GM06990 (cell line): Measurements from ENCODE around the gene INTS6.

Source experiments
- DNase-seq: peaks from one replicate; pipeline ENCODE4 v3.0.0-alpha.2; 2011; ENCODE audit not compliant: insufficient read length; ENCODE audit errors: extremely low read depth
- H3K27me3 ChIP-seq: replicated peaks from 2 replicates; pipeline ENCODE4 v1.6.0; 2011; ENCODE audit warnings: low read length; ENCODE audit not compliant: control insufficient read depth, insufficient read depth
- H3K36me3 ChIP-seq: 2 replicates; pipeline ENCODE4 v1.5.1; 2011; ENCODE audit warnings: low read length; ENCODE audit not compliant: control insufficient read depth, insufficient read depth
- H3K4me3 ChIP-seq: replicated peaks from 2 replicates; pipeline ENCODE4 v1.5.1; 2011; ENCODE audit warnings: low read depth, mild to moderate bottlenecking, control low read depth, low read length
- TF ChIP-seq, protein P1 (sequence below): IDR thresholded peaks from 2 replicates; pipeline ENCODE4 v1.5.1; 2011; ENCODE audit warnings: low read length, control low read depth, mild to moderate bottlenecking, inconsistent platforms; ENCODE audit not compliant: insufficient read depth, poor library complexity, severe bottlenecking

INTS6 gene

DNA sequence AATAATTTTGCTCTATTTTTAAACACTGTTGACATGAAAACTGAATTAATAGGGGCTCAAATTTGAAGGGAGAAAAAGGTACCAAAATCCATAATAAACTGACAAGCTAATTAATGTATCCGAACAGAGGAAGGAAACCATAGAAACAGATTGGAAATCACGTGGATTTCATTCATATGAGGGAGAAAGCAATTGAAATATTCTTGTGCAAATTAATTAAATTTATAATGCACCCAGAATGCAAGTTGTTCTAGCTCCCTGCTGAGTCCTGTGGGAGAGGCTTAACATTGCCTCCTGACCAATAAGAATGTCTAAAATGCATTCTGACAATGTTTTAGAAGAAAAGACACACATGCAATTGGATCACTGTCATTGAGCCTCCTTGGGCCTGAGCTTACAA is 131.0 kb downstream of the INTS6 start:
- no peak for DNase-seq
- TF ChIP-seq, protein P1, sequence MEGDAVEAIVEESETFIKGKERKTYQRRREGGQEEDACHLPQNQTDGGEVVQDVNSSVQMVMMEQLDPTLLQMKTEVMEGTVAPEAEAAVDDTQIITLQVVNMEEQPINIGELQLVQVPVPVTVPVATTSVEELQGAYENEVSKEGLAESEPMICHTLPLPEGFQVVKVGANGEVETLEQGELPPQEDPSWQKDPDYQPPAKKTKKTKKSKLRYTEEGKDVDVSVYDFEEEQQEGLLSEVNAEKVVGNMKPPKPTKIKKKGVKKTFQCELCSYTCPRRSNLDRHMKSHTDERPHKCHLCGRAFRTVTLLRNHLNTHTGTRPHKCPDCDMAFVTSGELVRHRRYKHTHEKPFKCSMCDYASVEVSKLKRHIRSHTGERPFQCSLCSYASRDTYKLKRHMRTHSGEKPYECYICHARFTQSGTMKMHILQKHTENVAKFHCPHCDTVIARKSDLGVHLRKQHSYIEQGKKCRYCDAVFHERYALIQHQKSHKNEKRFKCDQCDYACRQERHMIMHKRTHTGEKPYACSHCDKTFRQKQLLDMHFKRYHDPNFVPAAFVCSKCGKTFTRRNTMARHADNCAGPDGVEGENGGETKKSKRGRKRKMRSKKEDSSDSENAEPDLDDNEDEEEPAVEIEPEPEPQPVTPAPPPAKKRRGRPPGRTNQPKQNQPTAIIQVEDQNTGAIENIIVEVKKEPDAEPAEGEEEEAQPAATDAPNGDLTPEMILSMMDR = no peak
- no peaks in the 10 kb centered on the region for H3K27me3 ChIP-seq
- no peaks in the 10 kb centered on the region for H3K36me3 ChIP-seq
- H3K4me3 ChIP-seq = no peak overlapping the region

DNA sequence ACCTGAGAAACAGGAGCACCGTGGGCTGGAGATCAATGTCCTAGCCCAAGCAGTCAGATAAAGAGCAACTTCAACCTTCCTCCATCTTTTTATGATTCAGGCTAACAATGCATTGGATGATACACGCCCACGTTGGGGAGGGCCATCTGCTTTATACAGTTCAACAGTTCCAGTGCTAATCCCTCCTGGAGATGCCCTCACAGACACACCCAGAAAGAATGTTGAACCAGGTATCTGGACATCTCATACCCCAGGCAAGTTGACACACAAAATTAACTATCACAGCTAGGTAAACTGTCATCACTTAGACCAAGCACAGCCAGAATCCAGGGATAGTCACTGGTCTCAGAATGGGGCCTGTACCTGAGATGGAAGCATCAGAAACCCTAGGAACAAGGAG is 134.0 kb downstream of the INTS6 start:
- no peak for DNase-seq
- TF ChIP-seq, protein P1 = no peak
- H3K4me3 ChIP-seq = no peak overlapping the region
- no peaks in the 10 kb centered on the region; the same call in 1 of the 2 replicates for H3K27me3 ChIP-seq
- no peaks in the 10 kb centered on the region for H3K36me3 ChIP-seq

DNA sequence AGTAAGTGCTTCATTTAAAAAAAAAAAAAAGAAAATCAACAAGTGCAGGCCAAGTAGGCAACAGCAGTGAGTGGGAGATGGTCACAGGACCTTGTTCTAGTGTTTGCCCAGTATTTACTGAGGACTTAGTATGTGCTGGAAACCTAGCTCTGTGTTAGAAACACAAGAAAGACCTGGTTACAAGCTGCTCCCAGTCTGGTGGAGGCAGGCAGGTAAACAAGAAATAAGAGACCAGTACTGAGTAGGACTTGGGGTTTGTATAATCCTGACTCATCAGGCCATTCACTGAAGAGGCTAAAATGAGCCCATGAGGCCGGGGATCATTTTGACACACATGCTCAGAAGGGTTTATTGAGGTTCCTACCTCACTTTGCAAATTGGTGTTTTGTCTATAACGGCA is 134.8 kb downstream of the INTS6 start:
- DNase-seq = no peak
- Histone ChIP-seq H3K36me3 (no peaks in the 10 kb centered on the region), H3K4me3 (no peak overlapping the region), H3K27me3 (no peaks in the 10 kb centered on the region; the same call in none of the 2 replicates)
- TF ChIP-seq, protein P1 = no peak

DNA sequence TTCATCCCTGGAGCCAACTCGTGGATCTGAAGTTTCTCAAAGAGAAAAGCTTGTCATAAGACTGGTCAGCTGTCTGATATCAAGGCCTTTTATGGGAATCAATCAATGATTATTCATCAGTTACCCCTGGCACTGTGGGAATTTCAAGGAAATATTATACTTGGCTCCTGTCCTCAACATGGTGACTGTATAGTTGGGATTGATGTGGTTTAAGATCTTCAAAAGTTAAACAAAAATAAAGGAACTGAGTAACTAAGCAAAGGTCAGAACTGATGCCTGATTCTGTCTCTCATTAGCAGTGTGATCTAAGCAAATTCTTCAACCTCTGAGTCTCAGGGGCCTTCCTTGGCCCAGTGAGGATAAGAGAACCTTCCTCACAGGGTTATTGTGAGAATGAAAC is 135.6 kb downstream of the INTS6 start:
- DNase-seq = no peak
- TF ChIP-seq, protein P1 = no peak
- no peaks in the 10 kb centered on the region for H3K36me3 ChIP-seq

DNA sequence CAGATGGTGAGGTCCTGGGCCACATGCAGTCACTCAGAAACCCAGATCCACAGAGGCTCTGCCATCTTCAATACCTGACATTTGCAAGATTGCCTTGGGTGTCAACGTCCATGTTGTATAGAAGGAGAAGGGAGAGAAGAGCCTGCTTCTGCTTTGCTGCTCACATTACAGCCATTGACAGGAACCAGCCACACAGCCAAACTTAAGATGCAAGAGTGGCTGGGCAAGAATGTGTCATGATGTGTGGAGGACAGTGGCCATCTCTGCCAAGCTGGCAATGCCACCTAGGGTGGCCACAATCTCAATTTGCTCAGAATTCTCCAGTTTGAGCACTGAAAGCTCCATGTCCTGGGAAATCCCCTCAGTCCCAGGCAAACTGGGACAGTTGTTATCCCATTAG is 139.2 kb downstream of the INTS6 start:
- H3K36me3 ChIP-seq = no peaks in the 10 kb centered on the region
- TF ChIP-seq, protein P1 = no peak
- DNase-seq = no peak

More for the DNA sequence above, 135.6 kb downstream of the INTS6 start:
- Histone ChIP-seq H3K27me3 (no peaks in the 10 kb centered on the region; the same call in none of the 2 replicates), H3K4me3 (no peak overlapping the region)

DNA sequence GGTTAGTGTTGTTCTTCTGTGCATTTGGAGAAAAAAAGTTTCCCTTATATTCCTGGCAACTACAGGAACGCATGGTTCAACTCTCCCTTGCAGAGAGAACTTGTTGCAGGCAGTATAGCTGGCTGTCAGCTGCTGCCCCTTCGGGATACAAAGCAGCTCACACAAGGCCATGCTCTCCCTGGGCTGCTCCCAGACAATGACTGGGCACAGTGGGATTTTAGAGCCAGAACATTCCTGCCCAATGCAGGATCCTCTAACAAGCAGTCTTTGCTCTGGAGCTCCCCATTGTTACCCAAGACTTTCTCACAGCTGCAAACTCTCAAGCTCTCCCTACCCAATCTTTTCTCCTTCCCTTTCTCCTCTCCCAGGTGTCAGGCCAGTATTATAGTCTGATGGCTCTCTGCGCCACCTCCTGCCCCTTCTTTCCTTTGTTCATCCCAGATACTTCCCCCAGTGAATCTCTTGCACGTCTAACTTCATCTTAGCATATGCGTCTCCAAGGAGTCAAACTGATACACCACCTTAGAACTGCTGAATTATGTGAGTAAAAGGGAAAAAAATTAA is 140.8 kb downstream of the INTS6 start:
- no peak overlapping the region for H3K4me3 ChIP-seq
- TF ChIP-seq, protein P1 = no peak
- no peaks in the 10 kb centered on the region; the same call in none of the 2 replicates for H3K27me3 ChIP-seq
- DNase-seq = no peak
- H3K36me3 ChIP-seq = no peaks in the 10 kb centered on the region

More for the DNA sequence above, 139.2 kb downstream of the INTS6 start:
- H3K27me3 ChIP-seq = no peaks in the 10 kb centered on the region; the same call in none of the 2 replicates
- no peak overlapping the region for H3K4me3 ChIP-seq
